Measurements from ENCODE around the gene BTF3L4.

GRCh38 chr1:52028328-52028727, 27.8 kb upstream of the BTF3L4 start:
- TF ChIP-seq REST (IDR thresholded peaks at IDR 0.05): no peak
- TF ChIP-seq EP300 (IDR thresholded peaks at IDR 0.05): no peak
- TF ChIP-seq, protein P1, sequence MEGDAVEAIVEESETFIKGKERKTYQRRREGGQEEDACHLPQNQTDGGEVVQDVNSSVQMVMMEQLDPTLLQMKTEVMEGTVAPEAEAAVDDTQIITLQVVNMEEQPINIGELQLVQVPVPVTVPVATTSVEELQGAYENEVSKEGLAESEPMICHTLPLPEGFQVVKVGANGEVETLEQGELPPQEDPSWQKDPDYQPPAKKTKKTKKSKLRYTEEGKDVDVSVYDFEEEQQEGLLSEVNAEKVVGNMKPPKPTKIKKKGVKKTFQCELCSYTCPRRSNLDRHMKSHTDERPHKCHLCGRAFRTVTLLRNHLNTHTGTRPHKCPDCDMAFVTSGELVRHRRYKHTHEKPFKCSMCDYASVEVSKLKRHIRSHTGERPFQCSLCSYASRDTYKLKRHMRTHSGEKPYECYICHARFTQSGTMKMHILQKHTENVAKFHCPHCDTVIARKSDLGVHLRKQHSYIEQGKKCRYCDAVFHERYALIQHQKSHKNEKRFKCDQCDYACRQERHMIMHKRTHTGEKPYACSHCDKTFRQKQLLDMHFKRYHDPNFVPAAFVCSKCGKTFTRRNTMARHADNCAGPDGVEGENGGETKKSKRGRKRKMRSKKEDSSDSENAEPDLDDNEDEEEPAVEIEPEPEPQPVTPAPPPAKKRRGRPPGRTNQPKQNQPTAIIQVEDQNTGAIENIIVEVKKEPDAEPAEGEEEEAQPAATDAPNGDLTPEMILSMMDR (IDR thresholded peaks at IDR 0.05): no peak
- TF ChIP-seq CEBPB (IDR thresholded peaks at IDR 0.05): no peak
- TF ChIP-seq RAD21 (conservative IDR thresholded peaks at IDR 0.05 in 1 of 2, IDR thresholded peaks at IDR 0.05 in 1 of 2): no peak
- TF ChIP-seq CHD4 (IDR thresholded peaks at IDR 0.05; ENCODE audit: borderline replicate concordance): no peak
- no peak for TF ChIP-seq MAFK (IDR thresholded peaks at IDR 0.05; ENCODE audit: partially characterized antibody)
